ENCODE data around the gene RAD1. TPM values are rescaled to one million over a fixed set of nuclear protein-coding genes. Genes with fewer than 3 reads are reported as not detected.

The RAD1 gene
- total RNA-seq, 8 experiments from 2014 or later: 18.7 to 38.8 (median 26.1) TPM

- Histone ChIP-seq H3K4me1 (replicated peaks in 1 of 2) (no peaks in the 10 kb centered on the region), H3K4me3 (no peak overlapping the region), H3K27ac (no peak overlapping the region)
- in situ Hi-C loops (cut with MboI; ENCODE audit: low pct_unique_long_range_greater_than_20kb in 2 of 9, low sequenced_read_pairs in 9 of 9, unreplicated experiment in 9 of 9): loop anchor here in 2 of 9 experiments (25.0 kb wide), 1 partner anchor 374 kb away; no protein-coding TSS in a partner anchor
- ATAC-seq (replicated peaks in 6 of 8): peak in 3 of 8 experiments; percentile 60 to 93 (median 78)
- 0 to 100% (median 80%) methylated on average over 1 to 3 of the region's 3 CpGs; no CpG with 5 or more reads in 3 of the 10 experiments for WGBS, 10 experiments
These were observed 28.7 kb downstream of the RAD1 start for GRCh38 chr5:34886392-34887119.

- Histone ChIP-seq H3K4me1 (replicated peaks in 1 of 2) (no peaks in the 10 kb centered on the region), H3K4me3 (no peak overlapping the region), H3K27ac (no peak overlapping the region)
- in situ Hi-C loops (cut with MboI; ENCODE audit: low pct_unique_long_range_greater_than_20kb in 2 of 9, low sequenced_read_pairs in 9 of 9, unreplicated experiment in 9 of 9): loop anchor here in 2 of 9 experiments (25.0 kb wide), 1 partner anchor 369 kb away; no protein-coding TSS in a partner anchor
- ATAC-seq (replicated peaks in 6 of 8): no peak
These were observed 34.1 kb downstream of the RAD1 start for GRCh38 chr5:34881246-34881645.

GRCh38 chr5:34876275-34876674 is 39.0 kb downstream of the RAD1 start:
- no peak for ATAC-seq (replicated peaks in 6 of 8)
- in situ Hi-C loops (cut with MboI; ENCODE audit: low pct_unique_long_range_greater_than_20kb in 2 of 9, low sequenced_read_pairs in 9 of 9, unreplicated experiment in 9 of 9): loop anchor here in 2 of 9 experiments (25.0 kb wide), 1 partner anchor 364 kb away; no protein-coding TSS in a partner anchor

GRCh38 chr5:34870382-34870781 is 44.9 kb downstream of the RAD1 start:
- Histone ChIP-seq H3K4me1 (replicated peaks in 1 of 2) (peaks cover 6 to 16% of the 10 kb centered on the region in 2 donors), H3K4me3 (no peak overlapping the region), H3K27ac (no peak overlapping the region)
- 67 to 100% (median 91%) methylated on average over 1 to 2 of the region's 2 CpGs for WGBS, 10 experiments
- in situ Hi-C loops (cut with MboI; ENCODE audit: low pct_unique_long_range_greater_than_20kb in 2 of 9, low sequenced_read_pairs in 9 of 9, unreplicated experiment in 9 of 9): no loop called here
- no peak for ATAC-seq (replicated peaks in 6 of 8)

More at GRCh38 chr5:34876275-34876674, 39.0 kb downstream of the RAD1 start:
- Histone ChIP-seq H3K27ac (no peak overlapping the region), H3K4me3 (no peak overlapping the region), H3K4me1 (replicated peaks in 1 of 2) (no peaks in the 10 kb centered on the region)

GRCh38 chr5:34869256-34869655 is 46.0 kb downstream of the RAD1 start:
- ATAC-seq (replicated peaks in 6 of 8): no peak
- Histone ChIP-seq H3K4me1 (replicated peaks in 1 of 2) (peaks cover 9 to 22% of the 10 kb centered on the region in 2 donors), H3K4me3 (no peak overlapping the region), H3K27ac (no peak overlapping the region)
- 0 to 100% (median 80%) methylated on average over 1 of the region's 1 CpG; no CpG with 5 or more reads in 2 of the 10 experiments for WGBS, 10 experiments
- in situ Hi-C loops (cut with MboI; ENCODE audit: low pct_unique_long_range_greater_than_20kb in 2 of 9, low sequenced_read_pairs in 9 of 9, unreplicated experiment in 9 of 9): no loop called here

- in situ Hi-C loops (cut with MboI; ENCODE audit: low pct_unique_long_range_greater_than_20kb in 2 of 9, low sequenced_read_pairs in 9 of 9, unreplicated experiment in 9 of 9): no loop called here
- 80 to 100% (median 100%) methylated on average over 1 of the region's 1 CpG; no CpG with 5 or more reads in 5 of the 10 experiments for WGBS, 10 experiments
- Histone ChIP-seq H3K4me3 (no peak overlapping the region), H3K4me1 (replicated peaks in 1 of 2) (peaks cover 13 to 25% of the 10 kb centered on the region in 2 donors), H3K27ac (no peak overlapping the region)
- ATAC-seq (replicated peaks in 6 of 8): no peak
These were observed 46.5 kb downstream of the RAD1 start for GRCh38 chr5:34868791-34869190.

- H3K4me1 ChIP-seq (replicated peaks in 1 of 2): peaks cover 16 to 30% of the 10 kb centered on the region in 2 donors
- WGBS, 10 experiments: 73 to 100% (median 96%) methylated on average over 1 to 3 of the region's 3 CpGs
- H3K27ac ChIP-seq: no peak overlapping the region
- ATAC-seq (replicated peaks in 6 of 8): no peak
- in situ Hi-C loops (cut with MboI; ENCODE audit: low pct_unique_long_range_greater_than_20kb in 2 of 9, low sequenced_read_pairs in 9 of 9, unreplicated experiment in 9 of 9): no loop called here
- no peak overlapping the region for H3K4me3 ChIP-seq
These were observed 47.6 kb downstream of the RAD1 start for GRCh38 chr5:34867660-34868059.

- Histone ChIP-seq H3K4me3 (no peak overlapping the region), H3K4me1 (replicated peaks in 1 of 2) (peaks cover 16 to 32% of the 10 kb centered on the region in 2 donors), H3K27ac (no peak overlapping the region)
- no peak for ATAC-seq (replicated peaks in 6 of 8)
- 57 to 100% (median 88%) methylated on average over 1 to 3 of the region's 3 CpGs; no CpG with 5 or more reads in 3 of the 10 experiments for WGBS, 10 experiments
- in situ Hi-C loops (cut with MboI; ENCODE audit: low pct_unique_long_range_greater_than_20kb in 2 of 9, low sequenced_read_pairs in 9 of 9, unreplicated experiment in 9 of 9): no loop called here
These were observed 48.3 kb downstream of the RAD1 start for GRCh38 chr5:34866989-34867471.

GRCh38 chr5:34865091-34865490 is 50.2 kb downstream of the RAD1 start:
- Histone ChIP-seq H3K4me1 (replicated peaks in 1 of 2) (peaks cover 16 to 33% of the 10 kb centered on the region in 2 donors), H3K27ac (no peak overlapping the region), H3K4me3 (no peak overlapping the region)
- 61 to 100% (median 93%) methylated on average over 1 to 2 of the region's 2 CpGs for WGBS, 10 experiments
- in situ Hi-C loops (cut with MboI; ENCODE audit: low pct_unique_long_range_greater_than_20kb in 2 of 9, low sequenced_read_pairs in 9 of 9, unreplicated experiment in 9 of 9): no loop called here
- no peak for ATAC-seq (replicated peaks in 6 of 8)

GRCh38 chr5:34863946-34864345 is 51.4 kb downstream of the RAD1 start:
- in situ Hi-C loops (cut with MboI; ENCODE audit: low pct_unique_long_range_greater_than_20kb in 2 of 9, low sequenced_read_pairs in 9 of 9, unreplicated experiment in 9 of 9): no loop called here
- peak in 2 of 8 experiments; percentile 22 to 38 for ATAC-seq (replicated peaks in 6 of 8)
- peaks cover 15 to 28% of the 10 kb centered on the region in 2 donors for H3K4me1 ChIP-seq (replicated peaks in 1 of 2)
- no peak overlapping the region for H3K27ac ChIP-seq
- no peak overlapping the region for H3K4me3 ChIP-seq
- WGBS, 10 experiments: 14 to 100% (median 52%) methylated on average over 1 to 3 of the region's 3 CpGs; no CpG with 5 or more reads in 2 of the 10 experiments

- ATAC-seq (replicated peaks in 6 of 8): no peak
- Histone ChIP-seq H3K27ac (no peak overlapping the region), H3K4me1 (replicated peaks in 1 of 2) (peaks cover 13 to 20% of the 10 kb centered on the region in 2 donors), H3K4me3 (no peak overlapping the region)
- WGBS, 10 experiments: 45 to 68% (median 58%) methylated on average over 1 to 4 of the region's 5 CpGs; no CpG with 5 or more reads in 2 of the 10 experiments
- in situ Hi-C loops (cut with MboI; ENCODE audit: low pct_unique_long_range_greater_than_20kb in 2 of 9, low sequenced_read_pairs in 9 of 9, unreplicated experiment in 9 of 9): no loop called here
These were observed 56.1 kb downstream of the RAD1 start for GRCh38 chr5:34859253-34859652.

GRCh38 chr5:34858790-34859189 is 56.5 kb downstream of the RAD1 start:
- H3K27ac ChIP-seq: no peak overlapping the region
- no peak overlapping the region for H3K4me3 ChIP-seq
- 20 to 100% (median 42%) methylated on average over 1 to 2 of the region's 2 CpGs; no CpG with 5 or more reads in 3 of the 10 experiments for WGBS, 10 experiments
- H3K4me1 ChIP-seq (replicated peaks in 1 of 2): peaks cover 8 to 21% of the 10 kb centered on the region in 2 donors
- ATAC-seq (replicated peaks in 6 of 8): no peak
- in situ Hi-C loops (cut with MboI; ENCODE audit: low pct_unique_long_range_greater_than_20kb in 2 of 9, low sequenced_read_pairs in 9 of 9, unreplicated experiment in 9 of 9): no loop called here

- WGBS, 10 experiments: 71 to 100% (median 81%) methylated on average over 1 of the region's 1 CpG; no CpG with 5 or more reads in 4 of the 10 experiments
- Histone ChIP-seq H3K27ac (no peak overlapping the region), H3K4me3 (no peak overlapping the region), H3K4me1 (replicated peaks in 1 of 2) (peaks cover 5 to 16% of the 10 kb centered on the region in 2 donors)
- ATAC-seq (replicated peaks in 6 of 8): no peak
- in situ Hi-C loops (cut with MboI; ENCODE audit: low pct_unique_long_range_greater_than_20kb in 2 of 9, low sequenced_read_pairs in 9 of 9, unreplicated experiment in 9 of 9): no loop called here
These were observed 57.4 kb downstream of the RAD1 start for GRCh38 chr5:34857894-34858293.
